NCI-H2227 treated with DMSO at 0.1 percent for 48 hours (cell line): ENCODE data around the gene SLC35F3.
"Not testable (repeated sequence)": the region's sequence is repeated elsewhere in the genome, so short reads cannot be mapped to it uniquely, and the experiment has no call there.

Experiments
- DNase-seq: peaks from one replicate; lab custom pipeline; 2025; lab: John Stamatoyannopoulos, UW

SLC35F3 gene

DNA sequence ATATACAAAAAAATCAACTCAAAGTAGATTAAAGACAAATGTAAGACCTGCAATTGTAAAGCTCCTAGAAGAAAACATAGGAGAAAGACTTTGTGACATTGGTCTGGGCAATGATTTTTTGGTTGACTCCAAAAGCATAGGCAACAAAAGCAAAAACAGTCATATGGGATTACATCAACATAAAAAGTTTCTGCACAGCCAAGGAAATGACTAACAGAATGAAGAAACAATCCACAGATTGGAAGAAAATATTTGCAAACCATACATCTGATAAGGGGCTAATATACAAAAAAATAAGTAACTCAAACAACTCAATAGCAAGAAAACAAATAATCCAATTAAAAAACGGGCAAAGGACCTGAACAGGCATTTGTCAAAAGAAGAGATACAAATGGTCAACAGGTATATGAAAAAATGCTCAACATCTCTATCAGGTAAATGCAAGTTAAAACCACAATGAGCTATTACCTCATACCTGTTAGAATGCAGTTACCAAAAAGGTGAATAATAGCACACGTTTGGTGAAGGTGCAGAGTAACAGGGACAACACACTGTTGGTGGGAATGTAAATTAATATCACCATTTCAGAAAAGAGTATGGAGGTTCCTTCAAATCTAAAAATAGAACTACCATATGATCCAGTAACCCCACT is 295.1 kb downstream of the SLC35F3 start:
- no peak for DNase-seq

DNA sequence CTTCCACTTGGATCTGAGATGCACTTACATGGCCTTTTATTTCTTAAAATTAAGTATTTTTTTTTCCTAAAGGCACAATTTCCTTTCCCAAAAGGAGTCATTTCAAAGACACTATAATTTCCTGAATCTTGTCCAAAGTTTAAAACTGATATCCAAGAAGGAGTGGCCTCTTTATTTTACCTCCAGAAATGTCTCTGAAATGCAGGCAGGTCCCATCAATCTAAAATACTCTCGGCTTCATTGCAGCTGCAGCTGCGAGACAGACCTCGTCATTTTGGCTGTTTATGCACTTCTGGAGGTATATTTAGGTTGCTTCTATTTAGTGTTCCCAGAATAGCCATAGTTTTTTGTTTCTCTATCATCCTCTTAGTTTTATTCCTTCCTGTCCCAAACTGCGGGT is 296.1 kb downstream of the SLC35F3 start:
- no peak for DNase-seq

DNA sequence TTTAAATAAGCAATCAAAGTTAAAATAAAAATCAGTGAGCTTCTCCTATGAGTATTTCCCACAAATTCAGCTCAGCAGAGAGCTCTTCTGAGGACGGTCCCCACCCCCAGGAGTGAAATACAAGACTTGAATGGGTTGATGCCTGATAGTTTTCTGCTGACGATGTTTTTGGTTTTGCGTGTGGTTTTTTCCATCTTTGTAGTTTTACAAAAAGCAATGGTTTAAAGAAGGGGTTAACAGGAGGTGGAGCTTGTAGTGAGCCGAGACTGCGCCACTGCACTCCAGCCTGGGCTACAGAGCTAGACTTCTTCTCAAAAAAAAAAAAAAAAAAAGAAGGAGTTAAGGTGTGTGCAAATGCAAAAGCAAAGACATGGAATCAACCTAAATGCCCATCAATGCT is 297.1 kb downstream of the SLC35F3 start:
- DNase-seq = no peak

DNA sequence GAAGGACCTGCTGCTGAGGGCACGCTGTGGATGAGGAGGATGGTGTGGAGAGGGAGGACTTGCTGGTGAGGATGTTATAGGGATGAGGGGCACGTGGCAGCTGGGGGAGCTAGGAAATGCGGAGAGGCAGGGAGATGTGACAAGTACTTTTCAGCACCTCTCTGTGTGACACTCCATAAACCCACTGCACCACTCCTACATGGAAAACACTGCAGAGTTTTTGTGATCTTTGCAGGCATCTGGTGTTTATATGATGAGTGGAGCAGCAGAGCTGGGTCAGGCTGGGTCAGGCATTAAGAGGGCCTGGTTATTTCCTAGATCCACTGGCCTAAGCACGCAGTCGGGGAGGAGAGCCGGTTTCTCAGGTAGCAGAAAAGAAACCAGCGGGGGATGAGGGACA is 301.5 kb downstream of the SLC35F3 start:
- DNase-seq = no peak

DNA sequence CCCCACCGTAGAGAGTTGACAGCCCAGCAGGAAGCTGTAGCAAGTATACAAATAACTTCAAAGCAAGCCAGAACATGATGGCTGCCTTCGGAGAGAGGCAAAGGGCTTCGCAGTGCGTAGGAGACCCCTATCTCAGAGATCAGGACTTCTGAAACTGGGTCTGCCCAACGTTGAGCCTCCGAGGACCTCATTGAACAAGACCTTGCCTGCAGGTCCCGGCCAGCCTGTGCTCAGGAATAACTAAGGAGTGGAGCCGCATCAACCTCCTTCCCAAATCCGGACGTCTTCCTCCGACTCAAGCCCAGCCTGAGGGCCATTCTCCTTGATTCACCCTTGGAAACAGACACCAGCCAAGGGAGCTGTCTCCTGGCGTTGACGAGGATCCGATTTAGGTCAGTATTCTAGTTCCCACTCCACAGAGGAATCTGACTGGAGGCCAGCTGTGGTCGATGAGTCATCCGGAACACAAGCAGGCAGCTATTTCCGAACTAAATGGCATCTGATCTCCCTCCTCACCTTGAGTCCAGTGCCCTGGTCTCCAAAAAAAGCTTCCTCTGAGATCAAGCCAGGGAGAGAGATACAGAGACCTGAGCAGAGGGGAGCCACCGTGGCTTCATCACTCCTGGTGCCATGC is 302.3 kb downstream of the SLC35F3 start:
- DNase-seq = no peak

DNA sequence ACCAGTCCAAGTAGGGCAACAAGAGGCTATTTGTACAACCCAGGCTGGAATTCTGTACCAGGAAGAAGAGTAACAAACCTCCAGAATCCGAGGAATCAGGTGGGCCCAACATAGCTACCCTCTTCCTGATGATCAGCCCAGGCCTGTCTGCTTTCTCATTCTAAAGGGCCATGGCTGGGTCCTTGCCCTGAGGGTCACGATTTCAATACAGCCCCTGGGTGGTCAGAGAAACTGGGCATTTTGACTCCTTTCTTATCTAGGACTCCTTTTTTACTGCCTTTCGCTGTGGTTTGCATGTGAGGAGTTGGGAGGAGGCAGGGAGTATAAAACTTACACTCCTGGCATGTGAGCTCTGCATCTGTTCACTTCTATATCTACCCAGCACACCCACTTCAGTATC is 303.9 kb downstream of the SLC35F3 start:
- DNase-seq = no peak

DNA sequence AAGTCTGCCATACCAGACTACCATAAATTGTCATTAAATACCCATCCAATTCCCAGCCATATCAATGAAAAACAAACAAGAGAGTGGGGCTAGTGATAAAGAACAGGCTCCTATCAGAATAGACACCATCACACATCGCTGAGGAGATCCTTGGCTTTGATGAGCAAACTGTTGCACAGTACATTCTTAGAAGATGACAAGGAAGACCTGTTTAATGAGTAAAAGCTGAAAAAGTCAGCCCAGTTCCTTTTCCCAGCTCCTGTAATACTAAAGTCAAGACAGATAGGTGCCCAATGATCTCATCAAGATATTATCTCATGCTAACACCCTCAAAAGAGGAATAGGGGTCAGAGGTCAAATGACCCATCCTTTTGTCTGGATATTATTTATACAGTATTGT is 304.3 kb downstream of the SLC35F3 start:
- DNase-seq = no peak

DNA sequence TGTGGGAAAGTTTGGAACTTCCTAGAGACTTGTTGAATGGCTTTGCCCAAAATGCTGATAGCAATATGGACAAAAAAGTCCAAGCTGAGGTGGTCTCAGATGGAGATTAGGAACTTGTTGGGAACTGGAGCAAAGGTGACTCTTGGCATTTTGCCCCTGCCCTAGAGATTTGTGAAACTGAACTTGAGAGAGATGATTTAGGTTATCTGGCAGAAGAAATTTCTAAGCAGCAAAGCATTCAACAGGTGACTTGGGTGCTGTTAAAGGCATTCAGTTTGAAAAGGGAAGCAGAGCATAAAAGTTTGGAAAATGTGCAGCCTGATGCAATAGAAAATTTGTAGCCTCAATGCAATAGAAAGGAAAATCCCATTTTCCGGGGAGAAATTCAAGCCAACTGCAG is 306.0 kb downstream of the SLC35F3 start:
- not testable (repeated sequence) for DNase-seq

DNA sequence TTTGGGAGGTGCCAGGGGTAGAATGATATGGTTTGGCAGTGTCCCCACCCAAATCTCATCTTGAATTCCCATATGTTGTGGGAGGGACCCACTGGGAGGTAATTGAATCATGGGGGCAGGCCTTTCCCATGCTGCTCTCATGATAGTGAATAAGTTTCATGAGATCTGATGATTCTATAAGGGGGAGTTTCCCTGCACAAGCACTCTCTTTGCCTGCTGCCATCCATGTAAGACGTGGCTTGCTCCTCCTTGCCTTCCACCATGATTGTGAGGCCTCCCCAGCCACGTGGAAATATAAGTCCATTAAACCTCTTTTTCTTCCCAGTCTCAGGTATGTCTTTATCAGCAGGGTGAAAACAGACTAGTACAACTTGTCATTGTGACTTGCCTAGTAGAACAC is 307.4 kb downstream of the SLC35F3 start:
- DNase-seq = not testable (repeated sequence)

DNA sequence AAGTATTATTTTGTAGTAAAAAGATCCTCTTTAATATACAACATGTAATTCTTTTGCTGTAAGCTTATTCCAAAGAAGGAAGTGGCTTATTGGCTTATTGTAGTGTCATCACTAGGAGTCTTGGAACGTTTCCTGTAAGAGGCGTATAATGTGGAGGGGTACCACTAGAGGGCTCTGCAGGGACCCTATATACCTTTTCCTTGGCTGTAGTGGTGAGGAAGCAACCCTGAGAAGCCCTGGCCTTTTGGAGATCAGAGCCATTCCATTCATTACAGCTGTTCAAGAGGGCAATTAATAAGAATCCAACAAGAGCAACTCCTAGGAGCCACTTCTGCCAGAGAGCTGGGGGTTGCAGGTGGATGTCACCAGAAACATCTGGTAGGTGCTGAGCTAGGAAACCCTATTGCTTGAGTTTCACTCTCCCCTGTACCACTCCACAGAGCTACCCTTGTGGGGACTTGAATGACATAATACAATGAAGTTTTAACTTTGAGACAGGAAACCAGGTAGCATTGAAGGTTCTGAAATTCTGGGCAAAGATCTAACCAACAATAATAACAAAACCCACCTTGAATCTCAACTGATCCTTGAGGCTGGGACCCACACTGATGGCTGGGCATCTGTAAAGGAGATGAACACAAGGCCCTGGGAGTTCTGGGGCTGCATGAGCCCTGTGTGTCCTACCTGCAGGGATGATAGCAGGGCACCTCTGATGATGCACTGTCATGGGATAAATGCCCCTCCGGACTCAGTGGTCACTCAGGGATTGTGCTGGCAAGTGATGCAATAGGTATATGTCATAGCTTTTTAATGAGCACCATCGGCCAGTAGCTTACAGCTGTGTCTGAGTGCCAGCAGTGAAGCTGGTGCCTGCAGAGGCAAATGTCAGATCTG is 308.5 kb downstream of the SLC35F3 start:
- DNase-seq = peak; percentile 32

DNA sequence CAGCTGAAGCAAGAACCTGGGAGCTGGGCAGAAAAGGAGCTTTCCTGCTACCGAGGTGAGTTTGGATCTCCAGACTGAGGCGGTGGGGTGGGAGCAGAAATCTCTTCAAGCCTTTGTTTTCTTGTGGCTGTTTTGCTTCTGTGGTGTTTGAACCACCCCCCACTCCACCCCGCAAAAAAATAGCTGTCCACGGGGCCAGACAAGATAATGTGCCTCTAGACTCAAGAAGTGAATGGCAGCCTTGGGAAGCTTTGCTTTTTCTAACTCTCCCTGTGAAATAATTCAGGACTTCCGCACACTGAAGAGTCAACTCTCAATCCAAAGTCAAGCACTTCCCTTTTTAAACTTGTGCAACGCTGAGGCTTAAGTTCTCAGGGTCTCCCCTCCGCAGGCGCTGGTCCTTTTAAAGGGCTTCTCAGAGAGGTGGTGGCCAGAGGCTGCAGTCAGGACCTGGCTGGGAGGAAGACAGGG is 309.2 kb downstream of the SLC35F3 start:
- DNase-seq = no peak

DNA sequence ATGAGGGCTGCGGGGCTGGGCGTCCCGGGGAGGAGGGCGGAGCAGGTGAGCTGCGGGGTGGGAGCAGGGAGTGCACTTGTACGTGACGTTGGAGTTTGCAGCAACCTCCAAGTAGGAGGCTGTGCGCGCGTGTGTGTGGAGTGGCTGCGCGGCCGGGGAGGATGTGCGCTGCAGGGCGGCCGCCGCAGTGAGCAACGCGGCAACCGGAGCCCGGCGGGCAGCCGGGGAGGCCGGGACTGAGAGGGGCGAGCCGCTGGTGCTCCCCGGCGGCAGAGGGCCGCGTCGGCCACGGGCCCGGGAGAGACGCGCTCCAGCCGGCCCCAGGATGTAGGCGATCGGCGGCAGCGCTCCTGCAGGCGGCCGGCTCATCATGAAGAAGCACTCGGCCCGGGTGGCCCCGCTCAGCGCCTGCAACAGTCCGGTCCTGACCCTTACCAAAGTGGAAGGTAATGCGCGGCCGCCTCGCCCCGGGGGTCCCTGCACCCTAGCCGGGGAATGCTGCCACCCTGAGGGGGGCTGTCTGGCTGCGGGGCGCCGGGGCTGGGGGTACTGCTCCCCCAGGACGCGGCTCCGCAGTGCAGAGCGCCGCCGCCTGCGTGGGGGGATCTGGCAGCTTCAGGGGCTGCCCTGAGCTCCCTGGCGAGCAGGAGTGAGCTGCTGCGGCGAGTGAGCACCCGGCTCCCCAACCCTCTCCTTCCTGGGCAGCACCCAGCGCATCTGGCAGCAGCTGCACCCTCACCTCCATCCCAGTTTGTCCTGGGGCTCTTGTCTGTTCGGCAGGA is 309.8 kb downstream of the SLC35F3 start:
- DNase-seq = peak; percentile 17

DNA sequence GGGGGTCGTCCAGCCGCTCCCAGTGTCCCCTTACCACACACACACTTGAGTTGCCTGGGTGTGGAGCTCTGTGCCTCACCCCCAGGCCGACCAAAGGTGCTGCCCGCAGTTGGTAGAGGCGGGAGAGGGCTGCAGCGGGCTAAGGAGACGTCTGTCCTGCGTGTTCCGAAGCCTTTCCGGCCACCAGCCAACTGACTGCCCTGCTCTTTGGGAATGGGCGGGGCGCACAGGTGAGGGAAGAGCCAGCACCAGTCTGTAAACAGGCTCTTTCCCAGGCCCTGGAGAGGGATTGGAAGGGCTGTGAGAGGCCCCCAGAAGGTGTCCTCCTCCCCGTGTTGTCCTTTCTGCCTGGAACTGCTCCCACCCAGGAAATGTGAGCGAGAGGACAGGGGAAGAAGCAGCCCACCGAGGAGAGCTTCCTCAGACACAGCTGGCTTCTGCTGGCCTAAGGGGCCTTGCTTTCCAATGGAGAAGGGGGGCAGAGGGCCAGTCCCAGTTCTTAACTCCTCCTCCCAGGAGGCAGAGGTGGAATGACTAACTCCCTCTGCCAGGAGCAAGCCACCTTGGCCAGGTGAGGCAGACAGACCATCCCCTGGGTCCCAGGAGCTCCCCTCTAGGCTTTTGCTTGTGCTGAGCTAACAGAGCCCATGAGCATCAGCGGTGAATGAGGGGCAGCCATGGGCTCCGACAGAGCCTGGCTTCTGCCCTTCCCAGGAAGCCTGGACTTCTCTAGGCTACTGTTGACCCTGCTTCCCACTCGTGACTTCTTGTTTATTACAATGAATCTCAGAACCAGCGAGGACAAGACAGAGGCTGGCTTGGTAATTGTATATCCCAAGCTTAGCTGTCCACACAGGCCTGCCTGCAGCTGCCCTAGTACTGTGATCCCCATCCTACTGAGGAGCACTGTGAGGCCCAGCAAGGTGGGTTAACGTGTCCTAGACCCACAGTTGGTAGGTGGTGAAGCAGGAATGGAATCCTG is 310.7 kb downstream of the SLC35F3 start:
- DNase-seq = no peak

DNA sequence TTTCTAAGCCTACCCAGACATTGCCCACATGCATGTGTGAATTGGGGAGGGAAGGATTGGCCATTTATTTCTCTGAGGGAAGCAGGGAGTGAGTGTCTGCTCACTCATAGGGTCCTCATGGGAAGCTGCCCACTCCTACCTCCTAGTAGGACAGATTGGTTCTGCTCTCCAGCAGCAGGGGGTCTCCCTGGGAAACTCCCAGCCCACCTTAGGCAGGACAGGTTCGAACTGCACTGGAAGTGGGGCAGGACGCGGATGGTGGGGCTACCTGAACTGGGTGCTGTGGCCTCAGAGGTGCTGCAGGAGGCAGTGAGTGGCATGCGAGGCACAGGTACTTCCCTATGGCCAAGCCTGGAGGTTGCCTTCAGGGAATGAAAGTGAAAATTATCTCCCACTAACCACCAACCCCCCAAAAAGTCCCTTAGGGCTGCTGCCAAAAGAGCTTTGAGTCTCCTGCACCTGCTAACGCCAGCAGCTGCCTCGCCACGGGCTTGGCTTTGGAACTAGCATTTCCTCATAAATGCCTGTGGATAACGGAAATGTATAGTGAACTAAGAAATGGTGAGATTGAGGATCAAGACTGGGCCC is 311.7 kb downstream of the SLC35F3 start:
- DNase-seq = no peak

DNA sequence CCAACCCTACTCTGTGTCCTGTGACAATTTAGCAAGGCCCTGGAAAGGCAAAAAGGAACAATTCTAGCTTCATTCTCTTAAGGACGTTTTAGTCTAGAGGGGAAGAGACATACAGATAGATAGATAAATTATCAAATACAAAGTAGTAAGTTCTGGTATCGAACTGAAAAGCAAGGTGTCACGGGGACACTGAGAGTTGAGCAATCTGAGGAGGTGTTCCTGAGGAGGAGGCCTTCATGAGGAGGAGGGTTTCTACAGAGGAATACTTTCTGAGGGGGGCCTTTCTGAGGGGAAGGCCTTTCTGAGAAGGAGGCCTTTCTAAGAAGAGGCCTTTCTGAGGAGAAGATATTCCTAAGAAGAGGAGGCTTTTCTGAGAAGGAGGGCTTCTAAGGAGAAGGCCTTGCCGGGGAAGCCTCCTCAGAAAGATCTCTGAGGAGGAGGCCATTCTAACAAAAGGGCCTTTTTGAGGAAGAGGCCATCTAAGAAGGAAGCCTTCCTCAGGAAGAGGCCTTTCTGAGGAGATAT is 312.9 kb downstream of the SLC35F3 start:
- no peak for DNase-seq

DNA sequence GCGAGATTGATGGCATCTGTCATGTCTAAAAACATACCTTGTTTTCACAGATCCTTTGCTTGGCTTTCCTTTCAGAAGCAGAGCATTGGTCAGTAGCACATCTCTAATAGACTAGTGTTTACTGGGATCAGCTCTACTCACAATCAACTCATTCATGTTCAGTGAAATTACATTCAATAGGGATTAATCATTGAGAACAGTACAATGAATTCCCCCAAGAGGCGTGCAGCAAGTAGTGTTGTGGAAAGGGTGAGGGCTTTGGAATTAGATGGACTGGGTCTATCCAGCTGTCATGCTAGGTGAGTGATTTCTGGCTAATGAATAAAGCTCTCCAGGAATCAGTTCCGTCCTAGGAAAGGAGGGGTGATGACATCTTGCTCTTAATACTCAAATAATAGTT is 313.6 kb downstream of the SLC35F3 start:
- no peak for DNase-seq

DNA sequence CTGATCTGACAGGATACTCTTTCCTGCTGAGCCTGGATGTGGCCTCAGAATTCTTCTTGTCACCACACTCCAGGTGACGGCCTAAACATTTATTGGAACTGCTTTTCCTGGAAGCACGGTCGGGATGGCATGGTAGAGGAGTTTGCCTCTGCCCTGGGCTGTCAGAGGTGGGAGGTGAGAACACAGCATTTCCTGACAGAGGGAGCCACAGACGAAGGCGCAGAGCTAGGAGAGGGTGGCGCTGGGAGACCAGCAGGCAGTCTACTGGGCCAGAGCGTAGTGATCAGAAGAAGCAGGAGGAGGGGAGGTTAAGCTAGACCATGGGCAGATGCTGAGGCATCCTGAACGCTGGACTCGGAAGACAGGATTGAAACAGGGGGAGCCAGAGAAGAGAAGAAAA is 315.2 kb downstream of the SLC35F3 start:
- no peak for DNase-seq

DNA sequence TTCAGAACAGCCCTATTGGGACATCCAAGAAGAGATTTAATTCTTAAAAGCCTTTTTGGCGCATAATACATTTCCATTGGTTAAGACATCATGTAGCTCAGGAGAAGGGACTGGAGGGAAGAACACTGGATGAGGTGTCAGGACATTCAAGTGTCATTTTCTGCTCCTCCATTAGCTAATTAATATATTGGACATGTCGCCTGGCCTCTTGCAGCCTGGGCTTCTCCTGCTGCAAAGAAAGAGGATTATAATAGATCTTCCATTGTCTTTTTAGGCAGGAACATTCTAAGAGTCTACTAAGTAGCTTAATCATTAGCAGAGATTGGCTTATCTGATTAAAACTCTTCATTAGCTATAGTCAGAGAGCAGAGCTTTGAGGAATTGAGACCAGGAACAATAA is 317.1 kb downstream of the SLC35F3 start:
- no peak for DNase-seq

DNA sequence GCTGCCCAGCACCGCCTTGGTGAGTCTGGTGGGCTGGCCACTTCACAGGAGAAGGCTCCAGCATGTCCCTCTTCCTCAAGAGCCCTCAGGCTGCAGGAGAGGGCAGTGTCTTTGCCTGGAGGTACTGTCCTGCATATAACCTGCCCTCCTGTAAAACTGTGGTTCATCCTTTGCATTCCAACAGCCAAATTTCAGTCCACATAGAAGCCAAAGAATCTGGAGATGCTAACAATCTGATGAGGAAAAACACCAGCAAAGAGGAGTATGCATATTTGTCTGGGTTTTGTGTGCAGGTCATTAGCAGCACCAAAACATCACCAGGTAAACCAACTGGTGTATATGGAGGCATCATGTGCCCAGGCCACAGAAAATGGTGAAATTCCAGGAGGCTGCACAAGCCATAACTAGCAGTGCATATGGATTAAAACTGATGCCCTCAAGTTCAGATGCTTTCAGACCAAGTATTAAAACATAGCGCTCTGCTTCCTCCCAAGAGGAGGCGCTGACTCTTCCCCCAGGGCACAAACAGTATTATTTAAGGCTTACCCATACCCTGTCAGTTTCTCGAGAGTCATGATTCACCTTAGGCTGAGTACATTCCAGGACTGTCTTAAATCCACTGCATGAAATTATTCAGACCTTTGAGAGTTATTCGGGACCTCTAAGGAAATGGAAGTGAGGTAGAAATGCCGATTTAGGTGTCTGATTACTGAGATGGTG is 318.2 kb downstream of the SLC35F3 start:
- no peak for DNase-seq
